22Rv1 (cell line): ENCODE results near the gene GAREM2.

Experiments used
- CTCF ChIP-seq: fragments of 450-650 bp; IDR thresholded peaks from 2 replicates; pipeline ENCODE4 v1.5.1; 2017; ENCODE audit warnings: mild to moderate bottlenecking
- ZFX ChIP-seq: fragments of 450-650 bp; IDR thresholded peaks from 2 replicates; pipeline ENCODE4 v1.6.1; 2017; ENCODE audit warnings: antibody characterized with exemption, borderline replicate concordance

GRCh38 chr2:26144953-26145680 is 27.8 kb upstream of the GAREM2 start:
- peak; percentile 86 for TF ChIP-seq CTCF
- no peak for TF ChIP-seq ZFX
